IPS-18c (cell line): ENCODE data around the gene SLC17A2.
"Not testable (repeated sequence)": the region's sequence is repeated elsewhere in the genome, so short reads cannot be mapped to it uniquely, and the experiment has no call there.

Experiments
- H3K4me3 ChIP-seq: 2 replicates; pipeline ENCODE4 v1.7.0; 2013; ENCODE audit warnings: low read depth, mild to moderate bottlenecking, low read length, moderate library complexity; ENCODE audit not compliant: insufficient read depth
- H3K9me3 ChIP-seq: one replicate; pipeline ENCODE4 v1.6.1; 2013; ENCODE audit warnings: mild to moderate bottlenecking, low read length, moderate library complexity; ENCODE audit not compliant: control insufficient read depth, insufficient read depth

SLC17A2 gene

DNA sequence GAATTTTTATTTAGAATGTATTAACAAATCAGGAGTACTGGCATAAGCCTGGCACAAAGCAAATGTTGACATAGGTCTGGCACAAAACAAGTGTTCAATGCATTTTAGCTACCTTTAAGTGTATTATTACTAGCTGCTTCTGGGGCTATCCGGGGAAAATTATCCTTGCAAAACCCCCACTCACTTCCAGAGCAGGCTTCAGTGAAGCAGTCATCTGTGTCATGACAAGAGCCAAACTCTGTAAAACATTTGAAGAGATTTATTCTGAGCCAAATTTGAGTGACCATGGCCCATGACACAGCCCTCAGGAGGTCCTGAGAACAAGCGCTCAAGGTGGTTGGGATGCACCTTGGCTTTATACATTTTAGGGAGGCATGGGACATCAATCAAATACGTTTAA lies 25.7 kb upstream of the SLC17A2 start:
- Histone ChIP-seq H3K4me3 (no peak overlapping the region), H3K9me3 (peaks cover 7% of the 10 kb centered on the region)

- H3K9me3 ChIP-seq: peaks cover 7% of the 10 kb centered on the region
Observed at GRCh38 chr6:25954756-25955155, 24.3 kb upstream of the SLC17A2 start.

GRCh38 chr6:25953733-25954132 lies 23.2 kb upstream of the SLC17A2 start:
- Histone ChIP-seq H3K9me3 (peaks cover 6% of the 10 kb centered on the region), H3K4me3 (no peak overlapping the region)

More at GRCh38 chr6:25954756-25955155, 24.3 kb upstream of the SLC17A2 start:
- H3K4me3 ChIP-seq: no peak overlapping the region

GRCh38 chr6:25952535-25952934 lies 22.0 kb upstream of the SLC17A2 start:
- Histone ChIP-seq H3K4me3 (no peak overlapping the region), H3K9me3 (peaks cover 3% of the 10 kb centered on the region)

- H3K9me3 ChIP-seq: no peaks in the 10 kb centered on the region
- H3K4me3 ChIP-seq: no peak overlapping the region
Observed at GRCh38 chr6:25951296-25952032, 21.0 kb upstream of the SLC17A2 start.

- Histone ChIP-seq H3K4me3 (no peak overlapping the region), H3K9me3 (no peaks in the 10 kb centered on the region)
Observed at GRCh38 chr6:25950297-25950696, 19.8 kb upstream of the SLC17A2 start.

GRCh38 chr6:25949695-25950094 lies 19.2 kb upstream of the SLC17A2 start:
- no peaks in the 10 kb centered on the region for H3K9me3 ChIP-seq
- no peak overlapping the region for H3K4me3 ChIP-seq

DNA sequence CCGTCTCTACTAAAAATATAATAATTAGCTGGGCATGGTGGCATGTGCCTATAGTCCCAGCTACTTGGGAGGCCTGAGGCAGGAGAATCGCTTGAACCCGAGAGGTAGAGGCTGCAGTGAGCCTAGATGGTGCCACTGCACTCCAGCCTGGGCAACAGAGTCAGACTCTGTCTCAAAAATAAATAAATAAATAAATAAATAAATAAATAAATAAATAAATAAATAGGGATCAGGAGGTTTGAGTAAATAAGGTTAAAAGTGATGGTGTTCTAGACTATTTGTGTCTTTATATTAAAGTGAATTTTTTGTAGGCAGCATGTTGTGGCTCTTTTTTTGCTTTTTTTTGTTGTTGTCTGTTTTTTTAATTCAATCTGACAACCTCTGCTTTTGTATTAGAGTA lies 17.0 kb upstream of the SLC17A2 start:
- not testable (repeated sequence) for H3K9me3 ChIP-seq

GRCh38 chr6:25946631-25947030 lies 16.1 kb upstream of the SLC17A2 start:
- Histone ChIP-seq H3K9me3 (no peaks in the 10 kb centered on the region), H3K4me3 (no peak overlapping the region)

More for the DNA sequence above, 17.0 kb upstream of the SLC17A2 start:
- not testable (repeated sequence) for H3K4me3 ChIP-seq

DNA sequence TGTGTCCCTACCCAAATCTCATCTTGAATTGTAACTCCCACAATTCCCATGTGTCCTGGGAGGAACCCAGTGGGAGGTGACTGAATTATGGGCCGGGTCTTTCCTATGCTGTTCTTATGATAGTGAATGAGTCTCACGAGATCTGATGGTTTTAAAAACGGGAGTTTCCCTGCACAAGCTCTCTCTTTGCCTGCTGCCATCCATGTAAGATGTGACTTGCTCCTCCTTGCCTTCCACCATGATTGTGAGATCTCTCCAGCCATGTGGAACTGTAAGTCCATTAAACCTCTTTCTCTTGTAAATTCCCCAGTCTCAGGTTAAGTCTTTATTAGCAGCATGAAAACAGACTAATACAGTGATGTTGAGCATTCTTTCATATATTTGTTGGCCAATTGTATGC lies 15.2 kb upstream of the SLC17A2 start:
- H3K9me3 ChIP-seq, H3K4me3 ChIP-seq: not testable (repeated sequence)

GRCh38 chr6:25944688-25945574 lies 14.4 kb upstream of the SLC17A2 start:
- Histone ChIP-seq H3K9me3 (no peaks in the 10 kb centered on the region), H3K4me3 (no peak overlapping the region)

- Histone ChIP-seq H3K9me3 (no peaks in the 10 kb centered on the region), H3K4me3 (no peak overlapping the region)
Observed at GRCh38 chr6:25943887-25944286, 13.4 kb upstream of the SLC17A2 start.

GRCh38 chr6:25942561-25943147 lies 12.2 kb upstream of the SLC17A2 start:
- Histone ChIP-seq H3K4me3 (no peak overlapping the region), H3K9me3 (no peaks in the 10 kb centered on the region)

- H3K9me3 ChIP-seq: no peaks in the 10 kb centered on the region
- H3K4me3 ChIP-seq: no peak overlapping the region
Observed at GRCh38 chr6:25939593-25939992, 9.1 kb upstream of the SLC17A2 start.

- no peaks in the 10 kb centered on the region for H3K9me3 ChIP-seq
- H3K4me3 ChIP-seq: no peak overlapping the region
Observed at GRCh38 chr6:25935953-25936352, 5.5 kb upstream of the SLC17A2 start.

DNA sequence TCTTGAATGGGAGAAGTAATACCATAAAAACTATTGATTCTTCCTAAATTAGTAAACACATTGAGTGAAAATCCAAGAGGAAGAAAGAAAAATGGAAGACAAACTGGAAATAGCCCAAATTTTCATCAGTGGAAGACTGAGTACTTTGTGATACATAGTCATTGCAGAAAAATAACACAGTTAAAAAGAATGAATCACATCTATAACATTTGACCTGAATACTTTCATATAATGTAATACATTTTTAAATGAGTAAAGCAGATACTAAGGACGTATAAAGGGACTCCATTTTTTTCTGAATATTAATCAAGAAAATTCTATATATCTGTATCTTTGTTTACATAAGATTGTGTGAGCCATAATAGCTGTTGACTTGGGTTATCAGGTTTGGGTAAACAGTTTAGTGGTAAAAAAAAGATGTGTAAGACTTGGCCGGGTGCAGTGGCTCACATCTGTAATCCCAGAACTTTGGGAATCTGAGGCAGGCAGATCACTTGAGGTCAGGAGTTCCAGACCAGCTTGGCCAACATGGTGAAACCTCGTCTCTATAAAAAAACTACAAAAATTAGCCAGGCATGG lies 4.3 kb upstream of the SLC17A2 start:
- no peaks in the 10 kb centered on the region for H3K9me3 ChIP-seq
- no peak overlapping the region for H3K4me3 ChIP-seq

DNA sequence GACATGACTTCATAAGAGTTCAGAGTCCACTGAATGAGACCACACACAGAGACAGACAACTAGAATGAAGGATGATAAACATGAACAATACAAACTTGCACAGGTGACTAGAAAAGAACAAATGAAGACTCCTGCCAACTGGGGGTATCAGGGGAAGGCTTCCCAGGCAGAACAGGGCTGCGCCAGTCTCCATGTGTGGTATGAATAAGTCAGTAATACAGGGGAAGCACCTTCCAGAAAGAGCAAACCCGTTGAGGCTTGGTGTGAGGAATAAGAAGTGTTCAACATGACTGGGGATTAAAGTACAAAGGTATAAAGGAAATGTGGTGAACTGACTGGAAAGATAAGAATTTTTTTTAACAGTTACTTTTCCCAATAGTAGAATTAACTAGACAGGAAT lies 3.7 kb upstream of the SLC17A2 start:
- no peaks in the 10 kb centered on the region for H3K9me3 ChIP-seq
- no peak overlapping the region for H3K4me3 ChIP-seq

DNA sequence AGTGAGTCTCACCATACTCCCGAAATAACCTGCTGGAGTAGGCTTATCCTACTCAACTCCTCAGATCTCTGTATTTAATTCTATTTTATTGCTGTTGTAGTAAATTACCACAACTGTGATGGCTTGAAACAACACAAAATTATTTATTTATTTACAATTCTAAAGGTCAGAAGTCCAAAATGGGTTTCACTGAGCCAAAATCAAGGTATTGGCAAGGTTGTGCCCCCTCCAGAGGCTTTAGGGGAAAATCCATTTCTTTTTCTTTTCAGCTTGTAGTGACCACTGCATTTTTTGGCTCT lies 869 bp upstream of the SLC17A2 start:
- H3K9me3 ChIP-seq: no peaks in the 10 kb centered on the region
- no peak overlapping the region for H3K4me3 ChIP-seq
